Measurements from ENCODE around the gene AANAT. TPM values are rescaled to one million over a fixed set of nuclear protein-coding genes. Genes with fewer than 3 reads are reported as not detected.

Gene AANAT
- total and polyA plus RNA-seq, 11 donors, result 0.19 TPM; not detected in 10

DNA sequence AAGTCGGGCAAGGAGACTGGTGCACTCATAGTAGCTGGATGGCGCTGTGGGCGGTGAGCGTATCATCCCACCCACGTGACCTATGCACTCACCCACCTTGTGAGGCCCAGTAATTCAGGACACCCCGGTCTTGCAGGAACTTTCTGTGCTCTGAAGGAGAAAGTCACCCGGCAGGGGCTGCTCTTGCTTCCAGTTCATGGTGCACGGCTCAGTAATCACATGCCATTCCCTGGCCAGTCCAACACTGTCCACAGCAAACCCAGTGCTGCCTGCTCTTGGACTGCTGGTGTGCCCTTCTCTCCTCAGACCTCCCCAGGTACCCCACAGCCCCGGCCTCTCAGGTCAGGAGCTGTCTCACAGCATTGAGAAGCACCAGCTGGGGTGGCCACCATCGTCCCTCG lies 50.2 kb downstream of the AANAT start:
- intact Hi-C loops (cut with DNase I), result no loop called here
- no peaks in the 10 kb centered on the region for H3K36me3 ChIP-seq
- DNase-seq (no peak), ATAC-seq (no peak)
- no peaks in the 10 kb centered on the region for H3K9me3 ChIP-seq
- WGBS, 4 donors, result 84 to 91% (median 88%) methylated on average over 11 of the region's 11 CpGs
- no peak overlapping the region for H3K27ac ChIP-seq
- H3K4me3 ChIP-seq, result no peak overlapping the region
- H3K27me3 ChIP-seq, result no peaks in the 10 kb centered on the region
- TF ChIP-seq POLR2A (IDR thresholded peaks at IDR 0.05), result no peak
- TF ChIP-seq, protein P1, sequence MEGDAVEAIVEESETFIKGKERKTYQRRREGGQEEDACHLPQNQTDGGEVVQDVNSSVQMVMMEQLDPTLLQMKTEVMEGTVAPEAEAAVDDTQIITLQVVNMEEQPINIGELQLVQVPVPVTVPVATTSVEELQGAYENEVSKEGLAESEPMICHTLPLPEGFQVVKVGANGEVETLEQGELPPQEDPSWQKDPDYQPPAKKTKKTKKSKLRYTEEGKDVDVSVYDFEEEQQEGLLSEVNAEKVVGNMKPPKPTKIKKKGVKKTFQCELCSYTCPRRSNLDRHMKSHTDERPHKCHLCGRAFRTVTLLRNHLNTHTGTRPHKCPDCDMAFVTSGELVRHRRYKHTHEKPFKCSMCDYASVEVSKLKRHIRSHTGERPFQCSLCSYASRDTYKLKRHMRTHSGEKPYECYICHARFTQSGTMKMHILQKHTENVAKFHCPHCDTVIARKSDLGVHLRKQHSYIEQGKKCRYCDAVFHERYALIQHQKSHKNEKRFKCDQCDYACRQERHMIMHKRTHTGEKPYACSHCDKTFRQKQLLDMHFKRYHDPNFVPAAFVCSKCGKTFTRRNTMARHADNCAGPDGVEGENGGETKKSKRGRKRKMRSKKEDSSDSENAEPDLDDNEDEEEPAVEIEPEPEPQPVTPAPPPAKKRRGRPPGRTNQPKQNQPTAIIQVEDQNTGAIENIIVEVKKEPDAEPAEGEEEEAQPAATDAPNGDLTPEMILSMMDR (IDR thresholded peaks at IDR 0.05), result no peak
- H3K4me1 ChIP-seq, result peaks cover 0 to 34% (median 9%) of the 10 kb centered on the region in 12 donors

DNA sequence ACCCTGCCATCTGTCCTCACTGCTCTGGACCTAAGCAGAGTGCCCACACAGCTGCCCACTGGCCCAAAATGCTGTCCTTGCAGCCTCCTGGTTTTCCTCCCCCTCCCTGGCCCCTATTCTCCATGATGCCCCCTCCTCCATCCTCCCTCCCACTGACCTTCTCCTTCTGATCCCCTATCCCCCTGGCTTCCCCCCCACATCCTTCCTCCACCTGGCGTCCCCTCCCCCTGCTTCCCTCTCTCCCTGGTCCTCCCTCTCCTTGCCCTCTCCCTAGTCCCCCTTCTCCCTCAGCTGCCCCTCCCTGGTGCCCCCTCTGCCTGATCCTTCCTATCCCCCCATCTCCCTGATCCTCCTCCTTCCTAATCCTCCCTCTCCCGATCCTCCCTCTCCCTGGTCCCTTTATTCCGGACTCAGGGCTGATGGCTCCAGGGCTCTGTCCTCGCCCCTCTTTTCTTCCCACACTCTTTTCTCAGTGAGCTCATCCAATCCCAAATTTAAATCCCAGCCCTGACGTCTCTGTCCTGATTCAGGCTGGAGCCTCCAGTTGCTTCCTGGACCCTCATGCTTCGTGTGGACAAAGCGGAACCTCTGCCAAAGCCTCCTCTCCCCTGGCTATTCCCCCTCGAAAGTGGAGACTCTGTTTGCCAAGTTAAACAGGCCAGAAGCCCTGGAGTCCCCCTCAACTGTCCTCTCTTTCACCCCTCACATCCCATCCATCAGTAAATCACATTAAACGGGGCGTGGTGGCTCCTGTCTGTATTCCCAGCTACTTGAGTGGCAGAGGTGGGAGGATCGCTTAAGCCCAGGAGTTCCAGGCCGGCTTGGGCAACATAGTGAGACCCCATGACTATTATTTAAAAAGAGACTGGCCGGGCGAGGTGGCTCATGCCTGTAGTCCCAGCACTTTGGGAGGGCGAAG lies 51.9 kb downstream of the AANAT start:
- intact Hi-C loops (cut with DNase I), result no loop called here
- no peaks in the 10 kb centered on the region for H3K27me3 ChIP-seq
- no peaks in the 10 kb centered on the region for H3K36me3 ChIP-seq
- TF ChIP-seq, protein P1 (IDR thresholded peaks at IDR 0.05), result no peak
- no peak for TF ChIP-seq POLR2A (IDR thresholded peaks at IDR 0.05)
- peaks cover 0 to 35% (median 16%) of the 10 kb centered on the region in 12 donors for H3K4me1 ChIP-seq
- 51 to 65% (median 64%) methylated on average over 13 to 15 of the region's 15 CpGs for WGBS, 4 donors
- DNase-seq (peak in 1 of 5 donors; percentile 35), ATAC-seq (peak in 1 of 4 donors; percentile 3)
- no peak overlapping the region for H3K4me3 ChIP-seq
- no peaks in the 10 kb centered on the region for H3K9me3 ChIP-seq
- H3K27ac ChIP-seq, result peak overlapping the region in 3 of 12 donors; percentile 2 to 54 (median 27)

Other genes with a start within 250 kb of the AANAT start
- gene RNF157, start 227.1 kb upstream of the AANAT start, total RNA-seq, result 1 to 10 TPM; 3.9 to 7.4 (median 5.2) TPM
- gene RNF157, start 227.1 kb upstream of the AANAT start, polyA plus RNA-seq, result 1 to 10 TPM; 3.6 to 5.5 TPM
- 10 to 100 TPM in 8 of 9 donors, 1 to 10 TPM in 1; 8.5 to 49.8 (median 24.5) TPM for gene UBALD2, start 202.3 kb upstream of the AANAT start, total RNA-seq
- 10 to 100 TPM; 12.5 to 18.5 TPM for gene UBALD2, start 202.3 kb upstream of the AANAT start, polyA plus RNA-seq
- gene QRICH2, start 159.3 kb upstream of the AANAT start, total RNA-seq, result 1 to 10 TPM; 1.0 to 2.7 (median 1.6) TPM
- gene QRICH2, start 159.3 kb upstream of the AANAT start, polyA plus RNA-seq, result 1 to 10 TPM; 2.1 to 2.7 TPM
- gene PRPSAP1, start 113.7 kb upstream of the AANAT start, total RNA-seq, result 10 to 100 TPM; 28.2 to 39.7 (median 30.9) TPM
- 10 to 100 TPM; 22.7 to 36.1 TPM for gene PRPSAP1, start 113.7 kb upstream of the AANAT start, polyA plus RNA-seq
- gene SPHK1, start 83.0 kb upstream of the AANAT start, total RNA-seq, result 10 to 100 TPM in 3 of 9 donors, 1 to 10 TPM in 6; 2.6 to 13.8 (median 4.6) TPM
- gene SPHK1, start 83.0 kb upstream of the AANAT start, polyA plus RNA-seq, result 10 to 100 TPM in 1 of 2 donors, 1 to 10 TPM in 1; 2.6 to 20.5 TPM
- 10 to 100 TPM; 23.0 to 36.1 (median 31.8) TPM for gene UBE2O, start 14.5 kb upstream of the AANAT start, total RNA-seq
- gene UBE2O, start 14.5 kb upstream of the AANAT start, polyA plus RNA-seq, result 10 to 100 TPM; 16.0 to 19.3 TPM
- 10 to 100 TPM in 7 of 9 donors, 1 to 10 TPM in 2; 6.3 to 49.4 (median 14.1) TPM for gene RHBDF2, start 33.8 kb downstream of the AANAT start, total RNA-seq
- 10 to 100 TPM; 11.7 to 18.3 TPM for gene RHBDF2, start 33.8 kb downstream of the AANAT start, polyA plus RNA-seq
- gene CYGB, start 70.1 kb downstream of the AANAT start, total RNA-seq, result 10 to 100 TPM; 11.8 to 37.9 (median 21.9) TPM
- 10 to 100 TPM; 16.7 to 25.9 TPM for gene CYGB, start 70.1 kb downstream of the AANAT start, polyA plus RNA-seq
- gene PRCD, start 72.4 kb downstream of the AANAT start, total RNA-seq, result 1 to 10 TPM; 1.1 to 4.9 (median 2.7) TPM
- gene PRCD, start 72.4 kb downstream of the AANAT start, polyA plus RNA-seq, result 1 to 10 TPM; 1.2 to 7.6 TPM
- 1 to 10 TPM; 3.3 to 7.8 (median 5.6) TPM for gene ST6GALNAC2, start 118.3 kb downstream of the AANAT start, total RNA-seq
- 1 to 10 TPM; 2.1 to 2.3 TPM for gene ST6GALNAC2, start 118.3 kb downstream of the AANAT start, polyA plus RNA-seq
- 10 to 100 TPM in 1 of 9 donors, 1 to 10 TPM in 8; 1.7 to 10.3 (median 3.5) TPM for gene ST6GALNAC1, start 176.2 kb downstream of the AANAT start, total RNA-seq
- 1 to 10 TPM; 3.1 to 4.2 TPM for gene ST6GALNAC1, start 176.2 kb downstream of the AANAT start, polyA plus RNA-seq
- 100 to 1,000 TPM; 270 to 539 (median 466) TPM for gene MXRA7, start 243.4 kb downstream of the AANAT start, total RNA-seq
- 100 to 1,000 TPM; 240 to 245 TPM for gene MXRA7, start 243.4 kb downstream of the AANAT start, polyA plus RNA-seq